ENCODE results near the gene CKLF. TPM values are rescaled to one million over a fixed set of nuclear protein-coding genes. Genes with fewer than 3 reads are reported as not detected.

Gene CKLF
- 22.4 and 23.6 TPM in 2 replicates for total RNA-seq

GRCh38 chr16:66552286-66553177 is at the start of gene CKLF:
Gene CKLF, plus strand, starts transcription at chr16:66552576. Its CDS starts 140 bp downstream, at chr16:66552716.

GRCh38 chr16:66549284-66550131 is 2.9 kb upstream of the CKLF start, which contains the start of gene TK2:
Gene TK2, minus strand, starts transcription at chr16:66550122. Its CDS starts 61 bp downstream, at chr16:66550061.

GRCh38 chr16:66566051-66566901 is 13.9 kb downstream of the CKLF start, which contains the start of gene CMTM1:
Gene CMTM1, plus strand, starts transcription at chr16:66566439. Its CDS starts 75 bp downstream, at chr16:66566514.

GRCh38 chr16:66578651-66579531 is 26.5 kb downstream of the CKLF start, which contains the start of gene CMTM2:
Gene CMTM2, plus strand, starts transcription at chr16:66579463. Its CDS starts 145 bp downstream, at chr16:66579608.

GRCh38 chr16:66604376-66605176 is 52.2 kb downstream of the CKLF start, which contains the start of gene CMTM3:
Gene CMTM3, plus strand, starts transcription at chr16:66604704. Its CDS starts 102 bp downstream, at chr16:66604806.

Other genes starting within 250 kb of the CKLF start
- under 0.01 TPM in 2 replicates for gene CDH5, start 185.9 kb upstream of the CKLF start, total RNA-seq
- gene BEAN1, start 125.3 kb upstream of the CKLF start, total RNA-seq: under 0.01 and 0.78 TPM in 2 replicates
- gene TK2, start 2.5 kb upstream of the CKLF start, total RNA-seq: 16.4 and 36.4 TPM in 2 replicates
- 0.34 and 0.93 TPM in 2 replicates for gene CMTM1, start 13.9 kb downstream of the CKLF start, total RNA-seq
- gene CMTM2, start 26.9 kb downstream of the CKLF start, total RNA-seq: not detected in 2 replicates
- 1.4 and 9.4 TPM in 2 replicates for gene CMTM3, start 52.1 kb downstream of the CKLF start, total RNA-seq
- gene CMTM4, start 144.2 kb downstream of the CKLF start, total RNA-seq: 86.5 and 91.1 TPM in 2 replicates
- gene DYNC1LI2, start 199.0 kb downstream of the CKLF start, total RNA-seq: 94.0 and 102 TPM in 2 replicates
- gene TERB1, start 249.0 kb downstream of the CKLF start, total RNA-seq: under 0.01 and 0.14 TPM in 2 replicates

All from nasal cavity respiratory epithelium epithelial cell of viscerocranial mucosa (primary cell).